ENCODE results near the gene MEX3C. TPM values are rescaled to one million over a fixed set of nuclear protein-coding genes. Genes with fewer than 3 reads are reported as not detected.

The MEX3C gene
- polyA plus RNA-seq, 1 donor, result 30.4 TPM

- DNase-seq (ENCODE audit: low read depth), result no peak
Measured at GRCh38 chr18:51191128-51191717, 6.3 kb downstream of the MEX3C start.

- no peak for DNase-seq (ENCODE audit: low read depth)
Measured at GRCh38 chr18:51190000-51190399, 7.5 kb downstream of the MEX3C start.

GRCh38 chr18:51188024-51188701, 9.3 kb downstream of the MEX3C start:
- DNase-seq (ENCODE audit: low read depth), result no peak

GRCh38 chr18:51185075-51185474, 12.4 kb downstream of the MEX3C start:
- DNase-seq (ENCODE audit: low read depth), result no peak

- DNase-seq (ENCODE audit: low read depth), result no peak
Measured at GRCh38 chr18:51184091-51184457, 13.4 kb downstream of the MEX3C start.

GRCh38 chr18:51183372-51184090, 13.9 kb downstream of the MEX3C start:
- DNase-seq (ENCODE audit: low read depth), result no peak

GRCh38 chr18:51182824-51183223, 14.7 kb downstream of the MEX3C start:
- DNase-seq (ENCODE audit: low read depth), result no peak

- DNase-seq (ENCODE audit: low read depth), result no peak
Measured at GRCh38 chr18:51171625-51172259, 25.7 kb downstream of the MEX3C start.

GRCh38 chr18:51171223-51171622, 26.3 kb downstream of the MEX3C start:
- DNase-seq (ENCODE audit: low read depth), result no peak

GRCh38 chr18:51170664-51171063, 26.8 kb downstream of the MEX3C start:
- DNase-seq (ENCODE audit: low read depth), result no peak

GRCh38 chr18:51169731-51170130, 27.8 kb downstream of the MEX3C start:
- no peak for DNase-seq (ENCODE audit: low read depth)

- no peak for DNase-seq (ENCODE audit: low read depth)
Measured at GRCh38 chr18:51168960-51169662, 28.4 kb downstream of the MEX3C start.

GRCh38 chr18:51168026-51168742, 29.3 kb downstream of the MEX3C start:
- no peak for DNase-seq (ENCODE audit: low read depth)

- DNase-seq (ENCODE audit: low read depth), result no peak
Measured at GRCh38 chr18:51165296-51165695, 32.2 kb downstream of the MEX3C start.

GRCh38 chr18:51164761-51165281, 32.7 kb downstream of the MEX3C start:
- DNase-seq (ENCODE audit: low read depth), result no peak

GRCh38 chr18:51164342-51164741, 33.1 kb downstream of the MEX3C start:
- DNase-seq (ENCODE audit: low read depth), result no peak

- DNase-seq (ENCODE audit: low read depth), result no peak
Measured at GRCh38 chr18:51163543-51163942, 33.9 kb downstream of the MEX3C start.

GRCh38 chr18:51162617-51163016, 34.9 kb downstream of the MEX3C start:
- no peak for DNase-seq (ENCODE audit: low read depth)

GRCh38 chr18:51160646-51161045, 36.8 kb downstream of the MEX3C start:
- no peak for DNase-seq (ENCODE audit: low read depth)

GRCh38 chr18:51157215-51157614, 40.3 kb downstream of the MEX3C start:
- DNase-seq (ENCODE audit: low read depth), result no peak

- no peak for DNase-seq (ENCODE audit: low read depth)
Measured at GRCh38 chr18:51154431-51155063, 42.9 kb downstream of the MEX3C start.

Data from forelimb muscle (tissue), 1 donor.